ENCODE measurements around the gene MAPRE3. TPM values are rescaled to one million over a fixed set of nuclear protein-coding genes. Genes with fewer than 3 reads are reported as not detected.
A peak's percentile ranks its signal among the peaks of the same experiment; 100 is the strongest.

The MAPRE3 gene
- total and polyA plus RNA-seq, 2 donors (not counting 1 experiment from before 2014, with no cell fraction given), result 7.9 to 13.9 TPM

DNA sequence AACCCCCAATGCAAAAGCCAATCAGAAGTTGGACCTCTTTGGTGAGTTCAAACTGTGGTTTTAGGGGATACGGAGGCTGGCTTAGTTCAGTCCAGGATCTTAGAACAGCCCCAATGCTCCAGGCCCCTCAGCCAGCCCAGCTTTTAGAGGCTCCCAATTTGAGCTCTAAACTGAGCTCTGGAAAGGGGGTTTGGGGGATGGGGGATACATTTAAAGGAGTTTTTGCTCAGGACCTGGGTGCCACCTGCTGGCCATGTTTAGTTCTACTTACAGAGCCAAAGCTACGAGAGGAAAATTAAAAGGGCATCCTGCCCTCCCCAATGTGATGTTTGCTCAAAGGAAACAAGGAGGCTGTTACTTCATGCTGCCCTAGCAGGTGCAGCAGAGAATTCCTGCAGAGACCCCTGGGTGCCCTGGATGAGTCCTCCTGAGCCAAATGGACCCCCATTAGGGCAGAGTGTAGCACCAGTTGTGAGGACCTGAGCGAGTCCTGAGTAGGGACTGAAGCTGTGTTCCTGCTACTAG, 46.4 kb downstream of the MAPRE3 start:
- DNase-seq (ENCODE audit: low read depth in 2 of 2), result peak; percentile 63 to 80
- Histone ChIP-seq H3K36me3 (ENCODE audit: control insufficient read depth, insufficient read depth, low read length) (no peaks in the 10 kb centered on the region), H3K4me2 (ENCODE audit: extremely low read depth, insufficient read depth, low read length) (no peak overlapping the region), H3K9ac (ENCODE audit: insufficient read depth, low read length) (no peak overlapping the region), H3K4me3 (replicated peaks in 1 of 4; ENCODE audit: control extremely low read depth in 1 of 4, insufficient read depth in 1 of 4, low read depth in 3 of 4, low read length in 4 of 4) (no peak overlapping the region), H3K27me3 (ENCODE audit: control insufficient read depth, insufficient read depth, low read length) (no peaks in the 10 kb centered on the region), H3K4me1 (ENCODE audit: control insufficient read depth, extremely low read depth, insufficient read depth, low read length) (peaks cover 18% of the 10 kb centered on the region), H3K9me3 (ENCODE audit: control insufficient read depth, insufficient read depth, low read depth, low read length) (no peaks in the 10 kb centered on the region), H2AFZ (ENCODE audit: low read length) (no peak overlapping the region), H4K20me1 (ENCODE audit: control insufficient read depth, extremely low read depth, insufficient read depth, low read length) (no peaks in the 10 kb centered on the region), H3K27ac (ENCODE audit: insufficient read depth, low read length) (no peak overlapping the region), H3K79me2 (ENCODE audit: control insufficient read depth, insufficient read depth, low read length) (no peaks in the 10 kb centered on the region)
- TF ChIP-seq EZH2 (IDR thresholded peaks at IDR 0.05; ENCODE audit: low read length, missing control alignments), result no peak
- TF ChIP-seq, protein P1, sequence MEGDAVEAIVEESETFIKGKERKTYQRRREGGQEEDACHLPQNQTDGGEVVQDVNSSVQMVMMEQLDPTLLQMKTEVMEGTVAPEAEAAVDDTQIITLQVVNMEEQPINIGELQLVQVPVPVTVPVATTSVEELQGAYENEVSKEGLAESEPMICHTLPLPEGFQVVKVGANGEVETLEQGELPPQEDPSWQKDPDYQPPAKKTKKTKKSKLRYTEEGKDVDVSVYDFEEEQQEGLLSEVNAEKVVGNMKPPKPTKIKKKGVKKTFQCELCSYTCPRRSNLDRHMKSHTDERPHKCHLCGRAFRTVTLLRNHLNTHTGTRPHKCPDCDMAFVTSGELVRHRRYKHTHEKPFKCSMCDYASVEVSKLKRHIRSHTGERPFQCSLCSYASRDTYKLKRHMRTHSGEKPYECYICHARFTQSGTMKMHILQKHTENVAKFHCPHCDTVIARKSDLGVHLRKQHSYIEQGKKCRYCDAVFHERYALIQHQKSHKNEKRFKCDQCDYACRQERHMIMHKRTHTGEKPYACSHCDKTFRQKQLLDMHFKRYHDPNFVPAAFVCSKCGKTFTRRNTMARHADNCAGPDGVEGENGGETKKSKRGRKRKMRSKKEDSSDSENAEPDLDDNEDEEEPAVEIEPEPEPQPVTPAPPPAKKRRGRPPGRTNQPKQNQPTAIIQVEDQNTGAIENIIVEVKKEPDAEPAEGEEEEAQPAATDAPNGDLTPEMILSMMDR (conservative IDR thresholded peaks at IDR 0.05 in 1 of 2, IDR thresholded peaks at IDR 0.05 in 1 of 2; ENCODE audit: low read depth in 1 of 2, low read length in 2 of 2), result peak; percentile 67 to 68

DNA sequence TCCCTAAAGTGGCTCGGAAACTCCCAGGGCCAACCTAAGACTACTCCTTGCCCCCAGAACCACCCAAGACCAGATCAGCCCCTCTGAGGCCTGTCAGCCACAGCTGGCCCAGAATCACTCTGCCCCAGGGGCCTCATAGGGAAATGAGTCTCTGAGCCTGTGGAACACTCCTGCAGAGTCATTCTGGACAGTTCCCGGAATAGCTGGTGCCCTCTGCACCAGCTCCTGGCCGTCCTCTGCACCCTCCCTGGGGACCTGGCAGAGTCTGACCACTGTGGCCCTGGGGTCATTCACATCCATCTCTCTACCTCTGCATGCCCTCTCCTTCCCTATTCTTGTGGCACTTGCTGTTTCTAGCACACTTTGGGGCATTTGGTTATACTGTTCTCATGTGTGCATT, 47.7 kb downstream of the MAPRE3 start:
- Histone ChIP-seq H3K9ac (ENCODE audit: insufficient read depth, low read length) (no peak overlapping the region), H3K4me1 (ENCODE audit: control insufficient read depth, extremely low read depth, insufficient read depth, low read length) (peaks cover 18% of the 10 kb centered on the region), H3K4me2 (ENCODE audit: extremely low read depth, insufficient read depth, low read length) (no peak overlapping the region), H3K79me2 (ENCODE audit: control insufficient read depth, insufficient read depth, low read length) (no peaks in the 10 kb centered on the region), H3K4me3 (replicated peaks in 1 of 4; ENCODE audit: control extremely low read depth in 1 of 4, insufficient read depth in 1 of 4, low read depth in 3 of 4, low read length in 4 of 4) (no peak overlapping the region), H3K9me3 (ENCODE audit: control insufficient read depth, insufficient read depth, low read depth, low read length) (no peaks in the 10 kb centered on the region), H3K27me3 (ENCODE audit: control insufficient read depth, insufficient read depth, low read length) (no peaks in the 10 kb centered on the region), H4K20me1 (ENCODE audit: control insufficient read depth, extremely low read depth, insufficient read depth, low read length) (no peaks in the 10 kb centered on the region), H2AFZ (ENCODE audit: low read length) (no peak overlapping the region), H3K36me3 (ENCODE audit: control insufficient read depth, insufficient read depth, low read length) (no peaks in the 10 kb centered on the region), H3K27ac (ENCODE audit: insufficient read depth, low read length) (no peak overlapping the region)
- TF ChIP-seq EZH2 (IDR thresholded peaks at IDR 0.05; ENCODE audit: low read length, missing control alignments), result no peak
- TF ChIP-seq, protein P1 (conservative IDR thresholded peaks at IDR 0.05 in 1 of 2, IDR thresholded peaks at IDR 0.05 in 1 of 2; ENCODE audit: low read depth in 1 of 2, low read length in 2 of 2), result no peak
- DNase-seq (ENCODE audit: low read depth in 2 of 2), result no peak

DNA sequence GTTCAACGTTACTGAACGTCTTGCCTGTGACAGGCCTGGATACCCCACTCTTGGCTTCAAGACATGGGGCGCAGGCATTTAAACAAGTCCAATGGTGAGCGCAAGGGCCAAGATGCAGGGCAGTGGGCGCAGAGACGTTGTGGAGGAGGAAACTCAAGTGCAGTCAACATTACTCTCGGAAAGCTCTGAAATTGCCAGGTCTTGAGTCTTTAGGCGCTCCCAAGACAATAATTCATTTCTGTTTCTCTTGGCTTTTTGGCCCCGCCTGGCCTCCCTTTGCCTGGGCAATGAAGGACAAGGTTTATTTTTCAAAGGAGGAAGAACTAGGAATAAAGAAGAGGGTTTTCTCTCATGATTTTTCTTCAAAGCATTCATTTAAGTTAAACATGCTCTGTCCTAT, 49.0 kb downstream of the MAPRE3 start:
- Histone ChIP-seq H4K20me1 (ENCODE audit: control insufficient read depth, extremely low read depth, insufficient read depth, low read length) (no peaks in the 10 kb centered on the region), H3K36me3 (ENCODE audit: control insufficient read depth, insufficient read depth, low read length) (peaks cover 8% of the 10 kb centered on the region)
- no peak for DNase-seq (ENCODE audit: low read depth in 2 of 2)

More for the DNA sequence above, 49.0 kb downstream of the MAPRE3 start:
- H3K27ac ChIP-seq (ENCODE audit: insufficient read depth, low read length), result no peak overlapping the region
- H3K79me2 ChIP-seq (ENCODE audit: control insufficient read depth, insufficient read depth, low read length), result no peaks in the 10 kb centered on the region
- H3K4me1 ChIP-seq (ENCODE audit: control insufficient read depth, extremely low read depth, insufficient read depth, low read length), result peaks cover 18% of the 10 kb centered on the region
- H3K4me2 ChIP-seq (ENCODE audit: extremely low read depth, insufficient read depth, low read length), result no peak overlapping the region
- H3K4me3 ChIP-seq (replicated peaks in 1 of 4; ENCODE audit: control extremely low read depth in 1 of 4, insufficient read depth in 1 of 4, low read depth in 3 of 4, low read length in 4 of 4), result no peak overlapping the region
- no peaks in the 10 kb centered on the region for H3K9me3 ChIP-seq (ENCODE audit: control insufficient read depth, insufficient read depth, low read depth, low read length)
- TF ChIP-seq EZH2 (IDR thresholded peaks at IDR 0.05; ENCODE audit: low read length, missing control alignments), result no peak
- TF ChIP-seq, protein P1 (conservative IDR thresholded peaks at IDR 0.05 in 1 of 2, IDR thresholded peaks at IDR 0.05 in 1 of 2; ENCODE audit: low read depth in 1 of 2, low read length in 2 of 2), result no peak
- H2AFZ ChIP-seq (ENCODE audit: low read length), result no peak overlapping the region
- no peaks in the 10 kb centered on the region for H3K27me3 ChIP-seq (ENCODE audit: control insufficient read depth, insufficient read depth, low read length)
- no peak overlapping the region for H3K9ac ChIP-seq (ENCODE audit: insufficient read depth, low read length)

Measured in fibroblast of lung (primary cell).